ENCODE measurements around the gene XAB2.
"Not testable (repeated sequence)": the region's sequence is repeated elsewhere in the genome, so short reads cannot be mapped to it uniquely, and the experiment has no call there.

Gene XAB2

GRCh38 chr19:7577422-7577821 is 51.9 kb downstream of the XAB2 start:
- not testable (repeated sequence) for DNase-seq (ENCODE audit: low spot score)

- peak; percentile 66 for DNase-seq (ENCODE audit: low spot score)
Measured at GRCh38 chr19:7575434-7576040, 53.8 kb downstream of the XAB2 start.

GRCh38 chr19:7570761-7571160 is 58.6 kb downstream of the XAB2 start:
- DNase-seq (ENCODE audit: low spot score) = no peak
